Fibroblast of pulmonary artery (primary cell): Measurements from ENCODE around the gene SCTR.

ENCODE experiments used
- DNase-seq: peaks from one replicate; pipeline ENCODE4 v3.0.0-alpha.2; 2010; ENCODE audit warnings: low read depth
- H3K4me3 ChIP-seq: replicated peaks from 2 replicates; pipeline ENCODE4 v1.5.1; 2011; ENCODE audit warnings: low read depth, mild to moderate bottlenecking, control low read depth, low read length, moderate library complexity
- TF ChIP-seq, protein P1 (sequence below): IDR thresholded peaks from 2 replicates; pipeline ENCODE4 v1.5.1; 2011; ENCODE audit warnings: mild to moderate bottlenecking, control low read depth, low read length, inconsistent platforms; ENCODE audit errors: missing control alignments

Gene SCTR

GRCh38 chr2:119476301-119477112 lies 47.8 kb downstream of the SCTR start:
- TF ChIP-seq, protein P1, sequence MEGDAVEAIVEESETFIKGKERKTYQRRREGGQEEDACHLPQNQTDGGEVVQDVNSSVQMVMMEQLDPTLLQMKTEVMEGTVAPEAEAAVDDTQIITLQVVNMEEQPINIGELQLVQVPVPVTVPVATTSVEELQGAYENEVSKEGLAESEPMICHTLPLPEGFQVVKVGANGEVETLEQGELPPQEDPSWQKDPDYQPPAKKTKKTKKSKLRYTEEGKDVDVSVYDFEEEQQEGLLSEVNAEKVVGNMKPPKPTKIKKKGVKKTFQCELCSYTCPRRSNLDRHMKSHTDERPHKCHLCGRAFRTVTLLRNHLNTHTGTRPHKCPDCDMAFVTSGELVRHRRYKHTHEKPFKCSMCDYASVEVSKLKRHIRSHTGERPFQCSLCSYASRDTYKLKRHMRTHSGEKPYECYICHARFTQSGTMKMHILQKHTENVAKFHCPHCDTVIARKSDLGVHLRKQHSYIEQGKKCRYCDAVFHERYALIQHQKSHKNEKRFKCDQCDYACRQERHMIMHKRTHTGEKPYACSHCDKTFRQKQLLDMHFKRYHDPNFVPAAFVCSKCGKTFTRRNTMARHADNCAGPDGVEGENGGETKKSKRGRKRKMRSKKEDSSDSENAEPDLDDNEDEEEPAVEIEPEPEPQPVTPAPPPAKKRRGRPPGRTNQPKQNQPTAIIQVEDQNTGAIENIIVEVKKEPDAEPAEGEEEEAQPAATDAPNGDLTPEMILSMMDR, result peak; percentile 93

DNA sequence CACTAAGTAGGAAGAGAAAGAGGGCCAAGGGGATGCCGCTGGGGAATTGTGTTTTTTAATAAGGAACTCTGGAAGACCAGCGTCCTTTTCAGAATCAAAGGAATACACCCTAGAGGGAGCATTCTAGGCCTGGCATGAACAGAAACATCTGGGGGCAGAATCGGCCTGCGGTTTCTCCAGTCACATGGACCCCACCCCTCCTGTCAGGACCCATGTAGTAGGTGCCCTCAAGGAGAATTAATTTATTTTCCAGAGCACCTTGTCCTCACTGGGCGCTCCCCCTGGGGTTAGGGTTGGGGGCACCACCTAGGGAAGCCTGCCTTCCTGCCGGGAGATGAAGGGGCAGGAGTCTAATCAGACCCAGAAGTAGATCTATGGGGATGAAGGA lies 48.4 kb downstream of the SCTR start:
- no peak for DNase-seq
- H3K4me3 ChIP-seq, result no peak overlapping the region
- TF ChIP-seq, protein P1, result no peak

More at GRCh38 chr2:119476301-119477112, 47.8 kb downstream of the SCTR start:
- peak; percentile 72 for DNase-seq
- no peak overlapping the region for H3K4me3 ChIP-seq

DNA sequence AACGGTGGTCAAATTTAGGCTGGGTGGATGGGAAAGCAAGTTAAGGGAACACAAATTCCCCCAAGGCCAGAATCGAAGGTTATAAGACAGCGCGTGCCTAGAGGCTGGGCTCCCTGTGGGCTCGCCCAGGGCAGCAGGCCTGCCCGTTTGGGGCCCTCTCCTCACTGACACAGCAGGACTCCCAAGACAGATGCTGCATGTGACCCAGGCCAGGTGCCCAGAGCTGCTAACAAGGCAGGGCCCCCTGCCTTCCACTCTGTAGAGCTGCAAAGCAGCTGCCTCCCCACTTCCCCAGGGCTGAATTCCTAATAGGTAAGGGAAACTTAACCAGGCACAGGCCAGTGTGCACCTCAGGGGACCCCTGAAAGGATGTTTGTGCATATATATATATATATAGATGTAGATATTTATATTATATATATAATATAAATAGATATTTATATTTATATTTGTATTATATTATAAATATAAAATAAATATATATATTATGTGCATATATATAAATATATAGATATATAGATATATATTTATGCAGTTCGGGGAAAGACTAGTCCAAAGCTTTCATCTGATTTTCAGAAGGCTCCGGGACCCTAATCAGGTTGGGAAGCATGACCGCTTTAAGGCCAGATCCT lies 48.9 kb downstream of the SCTR start:
- TF ChIP-seq, protein P1, result no peak
- no peak for DNase-seq
- H3K4me3 ChIP-seq, result no peak overlapping the region

DNA sequence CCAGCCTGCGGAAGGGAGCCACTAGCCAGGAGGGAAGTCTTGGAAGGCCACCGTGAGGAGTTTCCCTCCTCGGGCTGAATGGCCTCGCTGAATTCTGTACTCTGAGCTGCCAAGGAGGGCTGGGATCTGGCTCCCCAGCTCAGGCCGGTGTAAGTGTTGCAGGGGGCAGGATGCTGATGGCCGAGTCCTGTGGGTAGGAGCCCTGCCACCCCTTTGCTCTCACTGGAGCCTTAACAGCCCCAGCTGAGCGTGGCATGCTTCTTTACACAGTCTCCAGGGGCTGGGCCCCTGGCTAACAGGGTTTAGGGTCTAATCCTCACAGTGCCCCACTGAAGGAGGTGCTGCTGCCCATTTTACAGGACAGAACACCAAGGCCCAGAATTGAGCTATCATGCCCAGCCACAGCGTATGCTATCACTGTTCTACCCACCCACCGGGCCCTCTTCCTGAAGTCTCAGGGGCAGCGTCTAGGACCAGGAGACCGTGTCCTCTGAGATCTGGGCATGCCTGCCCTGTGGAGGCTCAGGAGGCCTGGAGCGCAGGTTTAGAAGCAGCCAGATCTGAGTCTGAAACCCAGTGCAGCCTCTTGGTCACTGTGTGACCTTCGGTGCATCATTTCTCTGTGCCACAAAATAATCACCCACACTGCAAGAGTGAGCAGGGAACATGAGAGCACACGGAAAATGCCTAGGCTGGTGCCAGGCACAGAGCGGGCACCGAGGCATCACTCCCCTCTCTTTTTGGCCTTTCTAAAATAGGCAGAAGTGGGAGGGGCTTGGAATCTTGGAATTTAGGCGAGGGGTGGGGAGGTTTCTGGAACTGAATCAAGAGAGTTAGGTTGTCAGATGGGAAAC lies 49.7 kb downstream of the SCTR start:
- no peak for DNase-seq
- TF ChIP-seq, protein P1, result no peak
- H3K4me3 ChIP-seq, result no peak overlapping the region

DNA sequence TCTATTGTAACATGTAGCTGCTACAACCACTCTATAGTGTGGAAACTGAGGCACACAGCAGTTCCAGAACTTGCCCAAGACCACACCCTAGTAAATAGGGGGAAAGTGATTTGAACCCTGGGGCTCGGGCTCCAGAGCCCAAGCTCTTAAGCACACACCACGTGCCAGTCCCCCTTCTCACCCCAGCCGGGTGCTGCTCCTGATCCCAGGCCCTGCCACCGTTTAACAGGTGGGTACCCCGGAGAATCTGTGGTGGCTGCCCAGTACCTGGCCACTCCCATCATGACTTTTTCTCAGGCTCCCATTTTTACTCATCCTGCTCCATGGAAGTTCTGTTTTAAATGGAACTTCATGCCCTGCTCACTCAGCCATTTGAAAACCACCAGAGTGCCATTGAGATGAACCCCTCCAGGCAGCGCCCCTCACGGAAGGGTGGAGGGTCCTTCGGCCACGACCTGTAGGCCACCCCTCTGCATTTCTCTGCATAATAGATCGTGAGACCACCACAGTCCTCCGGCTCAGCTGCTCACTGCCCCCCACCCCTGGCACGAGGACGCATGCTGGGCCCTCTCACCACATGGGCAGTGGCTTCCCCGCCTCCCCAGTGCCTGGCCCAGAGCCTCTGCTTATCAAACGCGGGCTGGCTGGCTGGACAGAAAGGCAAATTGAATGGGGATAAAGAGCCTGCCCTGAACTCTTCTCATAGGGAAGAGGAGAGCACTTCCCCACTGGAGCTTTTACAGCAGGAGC lies 50.5 kb downstream of the SCTR start:
- no peak for DNase-seq
- TF ChIP-seq, protein P1, result no peak
- H3K4me3 ChIP-seq, result no peak overlapping the region

GRCh38 chr2:119472749-119473148 lies 51.5 kb downstream of the SCTR start:
- DNase-seq, result no peak
- no peak overlapping the region for H3K4me3 ChIP-seq
- TF ChIP-seq, protein P1, result no peak
